K562 (cell line): Measurements from ENCODE around the gene BMP2K. TPM values are rescaled to one million over a fixed set of nuclear protein-coding genes. Genes with fewer than 3 reads are reported as not detected.
A peak's percentile ranks its signal among the peaks of the same experiment; 100 is the strongest.

Experiments used
- TAL1 ChIP-seq: fragments of 450-650 bp; IDR thresholded peaks from 2 replicates; pipeline ENCODE4 v1.6.1; 2016; ENCODE audit warnings: mild to moderate bottlenecking
- polyA plus RNA-seq, 8 experiments: library from polyadenylated mRNA; depleted of rRNA in 4 of 8; stranded (reverse) in 5 of 8; unstranded in 3 of 8; fragments of >200 nt; fragmentation: Nextera tagmentation in 2 of 8; fragmentation: Illumina TruSeq in 1 of 8; extraction: Ambion mirVana in 2 of 8; extraction: Trizol in 1 of 8; gene quantifications; 2 replicates each; pipeline versions ENCODE4 v1.2.1 to v1.2.3, GENCODE V29; 2011 to 2014; ENCODE audit warnings: inconsistent platforms in 1 of 8, missing spikeins in 1 of 8
- total RNA-seq, 7 experiments: library from RNA; depleted of rRNA in 6 of 7; stranded (reverse); fragments of >200 nt in 6 of 7; fragmentation: Illumina TruSeq in 2 of 7; extraction: Trizol in 2 of 7; gene quantifications; 2 replicates each; pipeline versions ENCODE4 v1.2.1 to v1.2.3, GENCODE V29; 2011 to 2021; ENCODE audit warnings: low replicate concordance in 1 of 7
- TF ChIP-seq, protein P1 (sequence below): fragments of 450-650 bp; IDR thresholded peaks from 2 replicates; pipeline ENCODE4 v1.6.1; 2016; ENCODE audit warnings: mild to moderate bottlenecking, moderate library complexity
- TF ChIP-seq, protein P2 (sequence below): fragments of 450-650 bp; IDR thresholded peaks from 2 replicates; pipeline ENCODE4 v1.6.1; 2017; ENCODE audit warnings: antibody characterized with exemption, mild to moderate bottlenecking

Gene BMP2K
- total and polyA plus RNA-seq, 9 of the 15 experiments (the other 6 are each of a cell fraction or from before 2014, with no cell fraction given), result 17.0 to 217 (median 104) TPM

DNA sequence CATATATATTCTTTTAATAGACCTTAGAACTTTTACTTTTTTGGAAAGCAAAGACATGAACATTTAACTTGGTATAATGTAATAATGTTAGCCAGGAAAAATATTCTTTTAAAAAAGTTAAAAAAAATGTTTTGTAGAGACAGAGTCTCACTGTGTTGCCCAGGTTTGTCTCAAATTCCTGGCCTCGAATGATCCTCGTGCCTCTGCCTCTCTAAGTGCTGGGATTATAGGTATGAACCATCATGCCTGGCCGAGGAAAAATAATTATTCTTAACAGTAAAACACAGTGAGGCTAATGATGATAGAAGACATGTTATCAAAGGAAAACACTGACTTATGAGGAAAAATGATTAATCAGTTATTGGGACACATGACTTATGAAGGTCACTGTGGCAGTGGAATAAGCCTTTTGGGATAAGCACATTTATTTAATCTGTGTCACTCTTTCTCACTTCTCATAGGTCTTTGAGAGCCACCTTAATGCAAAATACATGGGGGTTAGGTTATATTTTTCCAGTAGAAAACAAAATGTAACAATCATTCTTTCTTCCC is 6.0 kb upstream of the BMP2K start (continued):
- TF ChIP-seq, protein P1, sequence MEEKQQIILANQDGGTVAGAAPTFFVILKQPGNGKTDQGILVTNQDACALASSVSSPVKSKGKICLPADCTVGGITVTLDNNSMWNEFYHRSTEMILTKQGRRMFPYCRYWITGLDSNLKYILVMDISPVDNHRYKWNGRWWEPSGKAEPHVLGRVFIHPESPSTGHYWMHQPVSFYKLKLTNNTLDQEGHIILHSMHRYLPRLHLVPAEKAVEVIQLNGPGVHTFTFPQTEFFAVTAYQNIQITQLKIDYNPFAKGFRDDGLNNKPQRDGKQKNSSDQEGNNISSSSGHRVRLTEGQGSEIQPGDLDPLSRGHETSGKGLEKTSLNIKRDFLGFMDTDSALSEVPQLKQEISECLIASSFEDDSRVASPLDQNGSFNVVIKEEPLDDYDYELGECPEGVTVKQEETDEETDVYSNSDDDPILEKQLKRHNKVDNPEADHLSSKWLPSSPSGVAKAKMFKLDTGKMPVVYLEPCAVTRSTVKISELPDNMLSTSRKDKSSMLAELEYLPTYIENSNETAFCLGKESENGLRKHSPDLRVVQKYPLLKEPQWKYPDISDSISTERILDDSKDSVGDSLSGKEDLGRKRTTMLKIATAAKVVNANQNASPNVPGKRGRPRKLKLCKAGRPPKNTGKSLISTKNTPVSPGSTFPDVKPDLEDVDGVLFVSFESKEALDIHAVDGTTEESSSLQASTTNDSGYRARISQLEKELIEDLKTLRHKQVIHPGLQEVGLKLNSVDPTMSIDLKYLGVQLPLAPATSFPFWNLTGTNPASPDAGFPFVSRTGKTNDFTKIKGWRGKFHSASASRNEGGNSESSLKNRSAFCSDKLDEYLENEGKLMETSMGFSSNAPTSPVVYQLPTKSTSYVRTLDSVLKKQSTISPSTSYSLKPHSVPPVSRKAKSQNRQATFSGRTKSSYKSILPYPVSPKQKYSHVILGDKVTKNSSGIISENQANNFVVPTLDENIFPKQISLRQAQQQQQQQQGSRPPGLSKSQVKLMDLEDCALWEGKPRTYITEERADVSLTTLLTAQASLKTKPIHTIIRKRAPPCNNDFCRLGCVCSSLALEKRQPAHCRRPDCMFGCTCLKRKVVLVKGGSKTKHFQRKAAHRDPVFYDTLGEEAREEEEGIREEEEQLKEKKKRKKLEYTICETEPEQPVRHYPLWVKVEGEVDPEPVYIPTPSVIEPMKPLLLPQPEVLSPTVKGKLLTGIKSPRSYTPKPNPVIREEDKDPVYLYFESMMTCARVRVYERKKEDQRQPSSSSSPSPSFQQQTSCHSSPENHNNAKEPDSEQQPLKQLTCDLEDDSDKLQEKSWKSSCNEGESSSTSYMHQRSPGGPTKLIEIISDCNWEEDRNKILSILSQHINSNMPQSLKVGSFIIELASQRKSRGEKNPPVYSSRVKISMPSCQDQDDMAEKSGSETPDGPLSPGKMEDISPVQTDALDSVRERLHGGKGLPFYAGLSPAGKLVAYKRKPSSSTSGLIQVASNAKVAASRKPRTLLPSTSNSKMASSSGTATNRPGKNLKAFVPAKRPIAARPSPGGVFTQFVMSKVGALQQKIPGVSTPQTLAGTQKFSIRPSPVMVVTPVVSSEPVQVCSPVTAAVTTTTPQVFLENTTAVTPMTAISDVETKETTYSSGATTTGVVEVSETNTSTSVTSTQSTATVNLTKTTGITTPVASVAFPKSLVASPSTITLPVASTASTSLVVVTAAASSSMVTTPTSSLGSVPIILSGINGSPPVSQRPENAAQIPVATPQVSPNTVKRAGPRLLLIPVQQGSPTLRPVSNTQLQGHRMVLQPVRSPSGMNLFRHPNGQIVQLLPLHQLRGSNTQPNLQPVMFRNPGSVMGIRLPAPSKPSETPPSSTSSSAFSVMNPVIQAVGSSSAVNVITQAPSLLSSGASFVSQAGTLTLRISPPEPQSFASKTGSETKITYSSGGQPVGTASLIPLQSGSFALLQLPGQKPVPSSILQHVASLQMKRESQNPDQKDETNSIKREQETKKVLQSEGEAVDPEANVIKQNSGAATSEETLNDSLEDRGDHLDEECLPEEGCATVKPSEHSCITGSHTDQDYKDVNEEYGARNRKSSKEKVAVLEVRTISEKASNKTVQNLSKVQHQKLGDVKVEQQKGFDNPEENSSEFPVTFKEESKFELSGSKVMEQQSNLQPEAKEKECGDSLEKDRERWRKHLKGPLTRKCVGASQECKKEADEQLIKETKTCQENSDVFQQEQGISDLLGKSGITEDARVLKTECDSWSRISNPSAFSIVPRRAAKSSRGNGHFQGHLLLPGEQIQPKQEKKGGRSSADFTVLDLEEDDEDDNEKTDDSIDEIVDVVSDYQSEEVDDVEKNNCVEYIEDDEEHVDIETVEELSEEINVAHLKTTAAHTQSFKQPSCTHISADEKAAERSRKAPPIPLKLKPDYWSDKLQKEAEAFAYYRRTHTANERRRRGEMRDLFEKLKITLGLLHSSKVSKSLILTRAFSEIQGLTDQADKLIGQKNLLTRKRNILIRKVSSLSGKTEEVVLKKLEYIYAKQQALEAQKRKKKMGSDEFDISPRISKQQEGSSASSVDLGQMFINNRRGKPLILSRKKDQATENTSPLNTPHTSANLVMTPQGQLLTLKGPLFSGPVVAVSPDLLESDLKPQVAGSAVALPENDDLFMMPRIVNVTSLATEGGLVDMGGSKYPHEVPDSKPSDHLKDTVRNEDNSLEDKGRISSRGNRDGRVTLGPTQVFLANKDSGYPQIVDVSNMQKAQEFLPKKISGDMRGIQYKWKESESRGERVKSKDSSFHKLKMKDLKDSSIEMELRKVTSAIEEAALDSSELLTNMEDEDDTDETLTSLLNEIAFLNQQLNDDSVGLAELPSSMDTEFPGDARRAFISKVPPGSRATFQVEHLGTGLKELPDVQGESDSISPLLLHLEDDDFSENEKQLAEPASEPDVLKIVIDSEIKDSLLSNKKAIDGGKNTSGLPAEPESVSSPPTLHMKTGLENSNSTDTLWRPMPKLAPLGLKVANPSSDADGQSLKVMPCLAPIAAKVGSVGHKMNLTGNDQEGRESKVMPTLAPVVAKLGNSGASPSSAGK, result peak; percentile 54
- TF ChIP-seq TAL1, result peak; percentile 34; the same call in 1 of the 2 replicates
- TF ChIP-seq, protein P2, sequence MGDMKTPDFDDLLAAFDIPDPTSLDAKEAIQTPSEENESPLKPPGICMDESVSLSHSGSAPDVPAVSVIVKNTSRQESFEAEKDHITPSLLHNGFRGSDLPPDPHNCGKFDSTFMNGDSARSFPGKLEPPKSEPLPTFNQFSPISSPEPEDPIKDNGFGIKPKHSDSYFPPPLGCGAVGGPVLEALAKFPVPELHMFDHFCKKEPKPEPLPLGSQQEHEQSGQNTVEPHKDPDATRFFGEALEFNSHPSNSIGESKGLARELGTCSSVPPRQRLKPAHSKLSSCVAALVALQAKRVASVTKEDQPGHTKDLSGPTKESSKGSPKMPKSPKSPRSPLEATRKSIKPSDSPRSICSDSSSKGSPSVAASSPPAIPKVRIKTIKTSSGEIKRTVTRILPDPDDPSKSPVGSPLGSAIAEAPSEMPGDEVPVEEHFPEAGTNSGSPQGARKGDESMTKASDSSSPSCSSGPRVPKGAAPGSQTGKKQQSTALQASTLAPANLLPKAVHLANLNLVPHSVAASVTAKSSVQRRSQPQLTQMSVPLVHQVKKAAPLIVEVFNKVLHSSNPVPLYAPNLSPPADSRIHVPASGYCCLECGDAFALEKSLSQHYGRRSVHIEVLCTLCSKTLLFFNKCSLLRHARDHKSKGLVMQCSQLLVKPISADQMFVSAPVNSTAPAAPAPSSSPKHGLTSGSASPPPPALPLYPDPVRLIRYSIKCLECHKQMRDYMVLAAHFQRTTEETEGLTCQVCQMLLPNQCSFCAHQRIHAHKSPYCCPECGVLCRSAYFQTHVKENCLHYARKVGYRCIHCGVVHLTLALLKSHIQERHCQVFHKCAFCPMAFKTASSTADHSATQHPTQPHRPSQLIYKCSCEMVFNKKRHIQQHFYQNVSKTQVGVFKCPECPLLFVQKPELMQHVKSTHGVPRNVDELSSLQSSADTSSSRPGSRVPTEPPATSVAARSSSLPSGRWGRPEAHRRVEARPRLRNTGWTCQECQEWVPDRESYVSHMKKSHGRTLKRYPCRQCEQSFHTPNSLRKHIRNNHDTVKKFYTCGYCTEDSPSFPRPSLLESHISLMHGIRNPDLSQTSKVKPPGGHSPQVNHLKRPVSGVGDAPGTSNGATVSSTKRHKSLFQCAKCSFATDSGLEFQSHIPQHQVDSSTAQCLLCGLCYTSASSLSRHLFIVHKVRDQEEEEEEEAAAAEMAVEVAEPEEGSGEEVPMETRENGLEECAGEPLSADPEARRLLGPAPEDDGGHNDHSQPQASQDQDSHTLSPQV, result 0 out of 2 replicates have a peak, but pooled peaks have one; percentile 28
